A549 (cell line): Measurements from ENCODE around the gene ATP10A. TPM values are rescaled to one million over a fixed set of nuclear protein-coding genes. Genes with fewer than 3 reads are reported as not detected.

ENCODE experiments used
- ATAC-seq, 2 experiments: fragments of 200-7000 bp in 1 of 2; fragments of >200 bp in 1 of 2; cut with Nextera tagmentation in 1 of 2; cut with Tn5 transposase in 1 of 2; 3 replicates each; pipeline versions ENCODE4 v1.8.0 to v1.9.1; 2018 to 2020; ENCODE audit warnings: mild to moderate bottlenecking in 1 of 2, moderate library complexity in 1 of 2
- CTCF ChIA-PET: fragments of 300-600 bp; sonication (Branson Sonifier 250); formaldehyde crosslinking; extraction: SDS; loops from one replicate; lab custom pipeline; 2021; ENCODE audit warnings: antibody characterized with exemption, inconsistent platforms; lab: Yijun Ruan, JAX
- POLR2A ChIA-PET: fragments of 350-600 bp; formaldehyde crosslinking; extraction: SDS; loops from one replicate; lab custom pipeline; 2021; ENCODE audit warnings: antibody characterized with exemption, inconsistent platforms; lab: Yijun Ruan, JAX
- DNase-seq, 2 experiments: peaks; one replicate each; pipeline versions ENCODE4 v3.0.0 to v3.0.0-alpha.2; 2011 to 2016; ENCODE audit warnings: low read depth in 1 of 2, low spot score in 1 of 2
- FAIRE-seq: peaks from 2 replicates; lab custom pipeline; 2011; peaks lifted over from hg19 to GRCh38; lab: Jason Lieb, UNC
- H3K27ac ChIP-seq, 2 experiments: fragments of >200 bp; sonication (Bioruptor Twin); formaldehyde crosslinking; 3 replicates each; pipeline ENCODE4 v1.5.1; 2016 to 2017
- H3K4me1 ChIP-seq: fragments of >200 bp; sonication (Bioruptor Twin); formaldehyde crosslinking; 3 replicates; pipeline ENCODE4 v1.6.1; 2016
- H3K4me2 ChIP-seq: fragments of >200 bp; sonication (Bioruptor Twin); formaldehyde crosslinking; 3 replicates; pipeline ENCODE4 v1.6.1; 2016
- H3K4me3 ChIP-seq: fragments of >200 bp; sonication (Bioruptor Twin); formaldehyde crosslinking; 3 replicates; pipeline ENCODE4 v1.5.1; 2016
- H3K9me3 ChIP-seq: fragments of >200 bp; sonication (Bioruptor Twin); formaldehyde crosslinking; 3 replicates; pipeline ENCODE4 v1.6.1; 2016
- ATOH8 ChIP-seq: fragments of 250-450 bp; sonication (Bioruptor Pico); IDR thresholded peaks from 2 replicates; pipeline ENCODE4 v1.5.0; 2020; ENCODE audit warnings: low read depth, mild to moderate bottlenecking, moderate library complexity
- CBX8 ChIP-seq: fragments of 200-600 bp; sonication (generic); IDR thresholded peaks from 2 replicates; pipeline ENCODE4 v1.6.1; 2016
- CHD4 ChIP-seq: fragments of 200-600 bp; sonication (generic); IDR thresholded peaks from 2 replicates; pipeline ENCODE4 v1.6.1; 2016; ENCODE audit warnings: antibody characterized with exemption, mild to moderate bottlenecking, borderline replicate concordance
- EHMT2 ChIP-seq: fragments of 200-600 bp; sonication (generic); IDR thresholded peaks from 2 replicates; pipeline ENCODE4 v1.6.1; 2016; ENCODE audit warnings: antibody characterized with exemption, low read depth, mild to moderate bottlenecking, moderate library complexity
- EP300 ChIP-seq, 2 experiments: fragments of >200 bp; sonication (Bioruptor Twin); formaldehyde crosslinking; IDR thresholded peaks; 2 replicates in 1 of 2; 3 replicates in 1 of 2; pipeline ENCODE4 v1.6.1; 2016 to 2017
- FOXS1 ChIP-seq: fragments of 250-450 bp; sonication (Bioruptor Pico); IDR thresholded peaks from 2 replicates; pipeline ENCODE4 v1.5.0; 2020; ENCODE audit warnings: mild to moderate bottlenecking, moderate library complexity
- GATA3 ChIP-seq: IDR thresholded peaks from 2 replicates; pipeline ENCODE4 v1.6.1; 2012; ENCODE audit warnings: borderline replicate concordance
- HES2 ChIP-seq: fragments of >200 bp; sonication (Bioruptor Twin); formaldehyde crosslinking; IDR thresholded peaks from 2 replicates; pipeline ENCODE4 v1.6.1; 2016
- HMGXB4 ChIP-seq: fragments of 250-450 bp; sonication (Bioruptor Pico); IDR thresholded peaks from 2 replicates; pipeline ENCODE4 v1.5.0; 2021; ENCODE audit warnings: mild to moderate bottlenecking, moderate library complexity, borderline replicate concordance
- HOXB13 ChIP-seq: fragments of 250-450 bp; sonication (Bioruptor Pico); IDR thresholded peaks from 2 replicates; pipeline ENCODE4 v1.5.0; 2020; ENCODE audit warnings: low read depth, mild to moderate bottlenecking, moderate library complexity
- JUN ChIP-seq, 2 experiments: fragments of >200 bp; sonication (Bioruptor Twin); formaldehyde crosslinking; IDR thresholded peaks; 2 replicates in 1 of 2; 3 replicates in 1 of 2; pipeline ENCODE4 v1.6.1; 2016 to 2017
- KDM1A ChIP-seq: fragments of 200-600 bp; sonication (generic); IDR thresholded peaks from 2 replicates; pipeline ENCODE4 v1.6.1; 2016; ENCODE audit warnings: low read depth, mild to moderate bottlenecking
- KDM5A ChIP-seq: fragments of 200-600 bp; sonication (generic); IDR thresholded peaks from 2 replicates; pipeline ENCODE4 v1.6.1; 2016; ENCODE audit warnings: antibody characterized with exemption, mild to moderate bottlenecking
- MAZ ChIP-seq: fragments of 150-350 bp; IDR thresholded peaks from 2 replicates; pipeline ENCODE4 v1.6.1; 2014; ENCODE audit warnings: antibody characterized with exemption, low read depth, low read length, borderline replicate concordance
- MYC ChIP-seq: IDR thresholded peaks from 2 replicates; pipeline ENCODE4 v1.6.1; 2012; ENCODE audit warnings: mild to moderate bottlenecking, inconsistent platforms, low read length, improper control_type of control experiment, borderline replicate concordance
- NFE2L2 ChIP-seq: fragments of 150-350 bp; conservative IDR thresholded peaks from 2 replicates; pipeline ENCODE4 v1.6.1; 2014; ENCODE audit warnings: low read length
- NPAS2 ChIP-seq: fragments of 250-450 bp; sonication (Bioruptor Pico); IDR thresholded peaks from 2 replicates; pipeline ENCODE4 v1.8.0; 2022; ENCODE audit warnings: mild to moderate bottlenecking, moderate library complexity, borderline replicate concordance
- NR3C1 ChIP-seq: fragments of >200 bp; sonication (Bioruptor Twin); formaldehyde crosslinking; IDR thresholded peaks from 3 replicates; pipeline ENCODE4 v1.6.1; 2017
- PBX3 ChIP-seq: IDR thresholded peaks from 2 replicates; pipeline ENCODE4 v1.6.1; 2012
- PHF8 ChIP-seq: fragments of 200-600 bp; sonication (generic); IDR thresholded peaks from 2 replicates; pipeline ENCODE4 v1.6.1; 2016; ENCODE audit warnings: low read depth, mild to moderate bottlenecking, antibody characterized with exemption, moderate library complexity, borderline replicate concordance
- RARB ChIP-seq: fragments of 250-450 bp; sonication (Bioruptor Pico); IDR thresholded peaks from 2 replicates; pipeline ENCODE4 v1.8.0; 2021; ENCODE audit warnings: mild to moderate bottlenecking, moderate library complexity
- SREBF2 ChIP-seq: fragments of 450-650 bp; IDR thresholded peaks from 2 replicates; pipeline ENCODE4 v1.6.1; 2014; ENCODE audit warnings: mild to moderate bottlenecking, moderate library complexity
- TP53 ChIP-seq: fragments of 250-450 bp; sonication (Bioruptor Pico); IDR thresholded peaks from 2 replicates; pipeline ENCODE4 v1.5.0; 2021; ENCODE audit warnings: mild to moderate bottlenecking, moderate library complexity
- ZFP36 ChIP-seq: fragments of 450-650 bp; IDR thresholded peaks from 2 replicates; pipeline ENCODE4 v1.6.1; 2014; ENCODE audit warnings: borderline replicate concordance; ENCODE audit not compliant: partially characterized antibody
- ZNF302 ChIP-seq: fragments of 250-450 bp; sonication (Bioruptor Pico); IDR thresholded peaks from 2 replicates; pipeline ENCODE4 v1.9.0; 2021; ENCODE audit warnings: inconsistent platforms, mild to moderate bottlenecking, moderate library complexity
- WGBS: methylation state at CpG from one replicate; pipeline ENCODE4 v1.1.6; 2017; ENCODE audit errors: missing lambda C conversion rate; 5-methylcytosine and 5-hydroxymethylcytosine counted together
- polyA plus RNA-seq, 4 experiments: library from polyadenylated mRNA; depleted of rRNA in 3 of 4; stranded (reverse); fragments of >200 nt; fragmentation: RNase III in 1 of 4; extraction: RNeasy Plus Mini Kit Qiagen cat#74134 plus additional on column Dnase treatment in 1 of 4; gene quantifications; 2 replicates in 3 of 4; 3 replicates in 1 of 4; pipeline ENCODE4 v1.2.3, GENCODE V29; 2011 to 2017

ATP10A gene
- polyA plus RNA-seq, 2 of the 4 experiments (the other 2 are of a cell fraction), result 5.9 to 7.6 TPM

- ChIA-PET POLR2A (no interaction called here), CTCF (interaction anchor here (0.9 kb wide), 1 partner anchor 86 kb away, joined by 5 read pairs; no protein-coding TSS in a partner anchor)
- ATAC-seq (no peak), FAIRE-seq (no peak), DNase-seq (no peak)
- Histone ChIP-seq H3K4me1 (peaks cover 47% of the 10 kb centered on the region), H3K27ac (0 out of 6 replicates have a peak overlapping the region, but pooled peaks of 1 of the 2 experiments have one; percentile 47), H3K4me3 (no peak overlapping the region), H3K4me2 (no peak overlapping the region), H3K9me3 (no peaks in the 10 kb centered on the region)
- no peak for TF ChIP-seq EP300 (IDR thresholded peaks at IDR 0.05)
- WGBS, result 83% methylated on average over 7 of the region's 7 CpGs
Measured at GRCh38 chr15:25846377-25846776, 16.8 kb downstream of the ATP10A start.

- TF ChIP-seq ATOH8 (CRISPR knock-in tag), result no peak
- TF ChIP-seq PHF8, result no peak
- TF ChIP-seq JUN (IDR thresholded peaks at IDR 0.05), result no peak
- TF ChIP-seq ZNF302 (CRISPR knock-in tag), result no peak
- no peak for TF ChIP-seq SREBF2
- TF ChIP-seq CHD4, result no peak
- TF ChIP-seq KDM5A, result no peak
- no peak for TF ChIP-seq NFE2L2
- no peak for TF ChIP-seq CBX8
- no peak for TF ChIP-seq MAZ
- TF ChIP-seq, all 56 proteins: peak for 0
- ChIA-PET POLR2A (no interaction called here), CTCF (interaction anchor here (0.7 kb wide), 1 partner anchor 15 kb away, joined by 3 read pairs; no protein-coding TSS in a partner anchor)
- no peak overlapping the region for H3K4me2 ChIP-seq
- DNase-seq (no peak), ATAC-seq (no peak), FAIRE-seq (no peak)
- no peak overlapping the region for H3K4me3 ChIP-seq
- H3K4me1 ChIP-seq, result peaks cover 40% of the 10 kb centered on the region
- no peak overlapping the region for H3K27ac ChIP-seq
- no peaks in the 10 kb centered on the region for H3K9me3 ChIP-seq
- 97% methylated on average over 11 of the region's 14 CpGs for WGBS
Measured at GRCh38 chr15:25844981-25845680, 18.0 kb downstream of the ATP10A start.

GRCh38 chr15:25844542-25844941 is 18.6 kb downstream of the ATP10A start:
- peaks cover 34% of the 10 kb centered on the region for H3K4me1 ChIP-seq
- ATAC-seq, result no peak
- H3K4me3 ChIP-seq, result no peak overlapping the region
- H3K4me2 ChIP-seq, result no peak overlapping the region
- ChIA-PET CTCF (interaction anchor here (0.7 kb wide), 1 partner anchor 14 kb away, joined by 3 read pairs; no protein-coding TSS in a partner anchor), POLR2A (no interaction called here)
- WGBS, result 96% methylated on average over 5 of the region's 6 CpGs
- FAIRE-seq, result no peak
- DNase-seq, result no peak
- no peaks in the 10 kb centered on the region for H3K9me3 ChIP-seq
- H3K27ac ChIP-seq, result no peak overlapping the region
- TF ChIP-seq PBX3 (no peak), FOXS1 (CRISPR knock-in tag) (no peak), MYC (no peak), RARB (CRISPR knock-in tag) (no peak), EHMT2 (no peak)
- TF ChIP-seq, all 56 proteins: peak for 0

- no peak for DNase-seq
- WGBS, result 90% methylated on average over 7 of the region's 7 CpGs
- Histone ChIP-seq H3K9me3 (no peaks in the 10 kb centered on the region), H3K27ac (no peak overlapping the region), H3K4me2 (no peak overlapping the region), H3K4me1 (peaks cover 29% of the 10 kb centered on the region), H3K4me3 (no peak overlapping the region)
- POLR2A ChIA-PET, result no interaction called here
- no peak for FAIRE-seq
- CTCF ChIA-PET, result no interaction called here
- ATAC-seq, result no peak
- no peak for TF ChIP-seq TP53 (CRISPR knock-in tag)
- TF ChIP-seq JUN (IDR thresholded peaks at IDR 0.05), result no peak
- TF ChIP-seq HES2, result no peak
- no peak for TF ChIP-seq ZFP36
- no peak for TF ChIP-seq NR3C1
- no peak for TF ChIP-seq ZNF302 (CRISPR knock-in tag)
- no peak for TF ChIP-seq KDM1A
- TF ChIP-seq GATA3, result no peak
- no peak for TF ChIP-seq RARB (CRISPR knock-in tag)
- TF ChIP-seq HOXB13 (CRISPR knock-in tag), result no peak
- TF ChIP-seq NPAS2 (CRISPR knock-in tag), result no peak
- TF ChIP-seq MAZ, result no peak
- TF ChIP-seq ATOH8 (CRISPR knock-in tag), result no peak
- TF ChIP-seq HMGXB4, result no peak
- no peak for TF ChIP-seq FOXS1 (CRISPR knock-in tag)
Measured at GRCh38 chr15:25844076-25844475, 19.1 kb downstream of the ATP10A start.
